Heart left ventricle (tissue), 13 donors: ENCODE measurements around the gene AKAP6.

Source experiments
- CTCF ChIP-seq, 12 donors: fragments of 200-600 bp; sonication (generic) in 4 of 12; IDR thresholded peaks; one replicate each; pipeline versions ENCODE4 v1.5.0 to v1.8.0; 2018 to 2022; ENCODE audit warnings: antibody characterized with exemption in 12 of 12, mild to moderate bottlenecking in 5 of 12
- POLR2A ChIP-seq, 2 donors: fragments of 450-650 bp; IDR thresholded peaks; one replicate each; pipeline ENCODE4 v1.6.1; 2017; ENCODE audit warnings: antibody characterized with exemption in 2 of 2, mild to moderate bottlenecking in 2 of 2, moderate library complexity in 2 of 2
- donor health status: ischemic (EF 13 %, LVEDD 7.1; RV severe dilation, severe dysfunction).
- donor health status: DM: no; HTN: yes; CAD: no.
- donor health status: DM: no; HTN: no; CAD: no.
- donor health status: ischemic (EF 25% LVEDD 6.9; RV normal size, moderate dysfunction).
- donor health status: ischemic (EF 25% LVEDD 5.7; RV mildly dilated, moderate dysfunction).
- donor health status: ischemic (EF 35%, LVEDD 5.7; RV mildly dilated, moderate dysfunction).
- donor health status: nonischemic (EF 11% LVEDD 7.7; RV severe dilation, severe dysfunction).
- donor health status: DM: yes; HTN: yes; CAD: no.
- donor health status: PGD.
- donor health status: ischemic (EF 29% LVEDD 5.4; RV normal size, mild dysfunction).
- donor health status: nonischemic (EF 23%, LVEDD 6.1; RV moderate dilation, normal function).

- TF ChIP-seq CTCF (IDR thresholded peaks at IDR 0.05) = no peak
- TF ChIP-seq POLR2A (IDR thresholded peaks at IDR 0.05) = no peak
Measured at GRCh38 chr14:32625211-32625610, 296.1 kb downstream of the AKAP6 start.
